ENCODE data around the gene RNF2. TPM values are rescaled to one million over a fixed set of nuclear protein-coding genes. Genes with fewer than 3 reads are reported as not detected.
A peak's percentile ranks its signal among the peaks of the same experiment; 100 is the strongest.

RNF2 gene
- total and polyA plus RNA-seq, 10 of the 15 experiments (the other 5 are each of a cell fraction or from before 2014, with no cell fraction given) = 4.8 to 36.3 (median 15.1) TPM

- TF ChIP-seq SRF (IDR thresholded peaks at IDR 0.05; ENCODE audit: low read depth in 2 of 2, low read length in 2 of 2) = no peak
- no peak for TF ChIP-seq BCL11A (IDR thresholded peaks at IDR 0.05; ENCODE audit: low read depth, low read length)
- no peak for TF ChIP-seq POLR2AphosphoS5 (IDR thresholded peaks at IDR 0.05; ENCODE audit: low read length)
- 0 out of 2 replicates have a peak, but pooled peaks have one; percentile 42 for TF ChIP-seq BACH1 (IDR thresholded peaks at IDR 0.05; ENCODE audit: borderline replicate concordance)
- 0 out of 2 replicates have a peak, but pooled peaks have one; percentile 3 for TF ChIP-seq HCFC1 (IDR thresholded peaks at IDR 0.05; ENCODE audit: low read length)
- no peak for TF ChIP-seq MTA2 (IDR thresholded peaks at IDR 0.05; ENCODE audit: low read depth)
- TF ChIP-seq SREBF1 (IDR thresholded peaks at IDR 0.05; ENCODE audit: low read length) = no peak
- TF ChIP-seq, protein P1, sequence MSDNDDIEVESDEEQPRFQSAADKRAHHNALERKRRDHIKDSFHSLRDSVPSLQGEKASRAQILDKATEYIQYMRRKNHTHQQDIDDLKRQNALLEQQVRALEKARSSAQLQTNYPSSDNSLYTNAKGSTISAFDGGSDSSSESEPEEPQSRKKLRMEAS (IDR thresholded peaks at IDR 0.05; ENCODE audit: low read depth, low read length) = peak; percentile 46; the same call in 1 of the 2 replicates
- TF ChIP-seq BHLHE40 (IDR thresholded peaks at IDR 0.05; ENCODE audit: borderline replicate concordance in 1 of 2, low read depth in 2 of 2, low read length in 1 of 2) = peak; percentile 6 to 73; a peak in 2 of 4 replicates
- no peak for TF ChIP-seq MYC (IDR thresholded peaks at IDR 0.05; ENCODE audit: insufficient read depth, insufficient read length, insufficient replicate concordance, low read length, severe bottlenecking)
- no peak for TF ChIP-seq CBFB (IDR thresholded peaks at IDR 0.05; ENCODE audit: low read depth)
- TF ChIP-seq EGR1 (IDR thresholded peaks at IDR 0.05; ENCODE audit: borderline replicate concordance in 1 of 2, low read depth in 2 of 2, low read length in 2 of 2) = peak in 1 of 2 experiments; percentile 76; a peak in 2 of 3 replicates
- no peak for TF ChIP-seq POLR2AphosphoS2 (IDR thresholded peaks at IDR 0.05; ENCODE audit: low read depth, low read length)
- no peak for TF ChIP-seq GABPA (IDR thresholded peaks at IDR 0.05; ENCODE audit: low read depth)
- TF ChIP-seq ZNF274 (IDR thresholded peaks at IDR 0.05; ENCODE audit: insufficient read depth, insufficient read length) = no peak
- TF ChIP-seq, protein P2, sequence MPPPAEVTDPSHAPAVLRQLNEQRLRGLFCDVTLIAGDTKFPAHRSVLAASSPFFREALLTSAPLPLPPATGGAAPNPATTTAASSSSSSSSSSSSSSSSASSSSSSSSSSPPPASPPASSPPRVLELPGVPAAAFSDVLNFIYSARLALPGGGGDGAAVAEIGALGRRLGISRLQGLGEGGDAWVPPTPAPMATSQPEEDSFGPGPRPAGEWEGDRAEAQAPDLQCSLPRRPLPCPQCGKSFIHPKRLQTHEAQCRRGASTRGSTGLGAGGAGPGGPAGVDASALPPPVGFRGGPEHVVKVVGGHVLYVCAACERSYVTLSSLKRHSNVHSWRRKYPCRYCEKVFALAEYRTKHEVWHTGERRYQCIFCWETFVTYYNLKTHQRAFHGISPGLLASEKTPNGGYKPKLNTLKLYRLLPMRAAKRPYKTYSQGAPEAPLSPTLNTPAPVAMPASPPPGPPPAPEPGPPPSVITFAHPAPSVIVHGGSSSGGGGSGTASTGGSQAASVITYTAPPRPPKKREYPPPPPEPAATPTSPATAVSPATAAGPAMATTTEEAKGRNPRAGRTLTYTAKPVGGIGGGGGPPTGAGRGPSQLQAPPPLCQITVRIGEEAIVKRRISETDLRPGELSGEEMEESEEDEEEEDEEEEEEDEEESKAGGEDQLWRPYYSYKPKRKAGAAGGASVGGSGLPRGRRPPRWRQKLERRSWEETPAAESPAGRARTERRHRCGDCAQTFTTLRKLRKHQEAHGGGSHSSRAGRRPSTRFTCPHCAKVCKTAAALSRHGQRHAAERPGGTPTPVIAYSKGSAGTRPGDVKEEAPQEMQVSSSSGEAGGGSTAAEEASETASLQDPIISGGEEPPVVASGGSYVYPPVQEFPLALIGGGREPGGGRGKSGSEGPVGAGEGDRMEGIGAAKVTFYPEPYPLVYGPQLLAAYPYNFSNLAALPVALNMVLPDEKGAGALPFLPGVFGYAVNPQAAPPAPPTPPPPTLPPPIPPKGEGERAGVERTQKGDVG (CRISPR knock-in tag; IDR thresholded peaks at IDR 0.05) = no peak
- TF ChIP-seq, protein P3, sequence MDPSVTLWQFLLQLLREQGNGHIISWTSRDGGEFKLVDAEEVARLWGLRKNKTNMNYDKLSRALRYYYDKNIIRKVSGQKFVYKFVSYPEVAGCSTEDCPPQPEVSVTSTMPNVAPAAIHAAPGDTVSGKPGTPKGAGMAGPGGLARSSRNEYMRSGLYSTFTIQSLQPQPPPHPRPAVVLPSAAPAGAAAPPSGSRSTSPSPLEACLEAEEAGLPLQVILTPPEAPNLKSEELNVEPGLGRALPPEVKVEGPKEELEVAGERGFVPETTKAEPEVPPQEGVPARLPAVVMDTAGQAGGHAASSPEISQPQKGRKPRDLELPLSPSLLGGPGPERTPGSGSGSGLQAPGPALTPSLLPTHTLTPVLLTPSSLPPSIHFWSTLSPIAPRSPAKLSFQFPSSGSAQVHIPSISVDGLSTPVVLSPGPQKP (IDR thresholded peaks at IDR 0.05; ENCODE audit: low read depth, low read length) = no peak
- no peak for TF ChIP-seq CREM (IDR thresholded peaks at IDR 0.05; ENCODE audit: low read depth)
- no peak for TF ChIP-seq NR2C2 (IDR thresholded peaks at IDR 0.05; ENCODE audit: borderline replicate concordance, control insufficient read depth, insufficient read length, low read depth)
- no peak for TF ChIP-seq STAT3 (IDR thresholded peaks at IDR 0.05; ENCODE audit: low read depth, low read length)
- TF ChIP-seq IRF4 (IDR thresholded peaks at IDR 0.05; ENCODE audit: low read depth, low read length) = no peak
- no peak for TF ChIP-seq YBX1 (IDR thresholded peaks at IDR 0.05)
- peak; percentile 4; the same call in 1 of the 2 replicates for TF ChIP-seq RUNX3 (IDR thresholded peaks at IDR 0.05; ENCODE audit: low read length)
- TF ChIP-seq POU2F2 (IDR thresholded peaks at IDR 0.05; ENCODE audit: borderline replicate concordance, low read depth, low read length) = peak; percentile 35; the same call in 1 of the 3 replicates
- TF ChIP-seq MLLT1 (IDR thresholded peaks at IDR 0.05) = no peak
Measured at GRCh38 chr1:185044981-185045813, at the start of gene RNF2 (continued).

All from GM12878 (cell line).